ENCODE measurements around the gene SLC35A3.

Gene SLC35A3

DNA sequence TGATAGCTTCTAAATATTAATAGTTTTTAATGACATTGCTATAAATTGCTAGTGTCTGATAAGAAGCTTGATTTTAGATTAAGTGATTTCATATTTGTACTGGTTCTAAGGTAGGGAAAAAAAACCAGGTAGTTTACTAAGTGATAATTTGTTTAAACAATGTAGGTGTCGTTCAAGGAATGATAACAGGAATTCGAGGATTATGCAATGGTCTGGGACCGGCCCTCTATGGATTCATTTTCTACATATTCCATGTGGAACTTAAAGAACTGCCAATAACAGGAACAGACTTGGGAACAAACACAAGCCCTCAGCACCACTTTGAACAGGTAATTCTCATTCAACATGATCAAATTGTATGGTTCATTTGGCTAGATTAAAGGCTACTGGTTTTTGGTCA, 110.5 kb downstream of the SLC35A3 start:
- no peak for DNase-seq

Measured in NCI-H2029 treated with DMSO at 0.1 percent for 48 hours (cell line).